SK-N-SH (cell line): ENCODE results near the gene KIF4A. TPM values are rescaled to one million over a fixed set of nuclear protein-coding genes. Genes with fewer than 3 reads are reported as not detected.
"Not testable (repeated sequence)": the region's sequence is repeated elsewhere in the genome, so short reads cannot be mapped to it uniquely, and the experiment has no call there.

ENCODE experiments used
- CTCF ChIA-PET: fragments of 300-600, 350-600 bp; formaldehyde crosslinking; extraction: SDS; loops from one replicate; lab custom pipeline; 2021; lab: Yijun Ruan, JAX
- POLR2A ChIA-PET: fragments of 350-600 bp; sonication (Branson Sonifier 250); formaldehyde crosslinking; extraction: SDS; loops from one replicate; lab custom pipeline; 2020; ENCODE audit warnings: antibody characterized with exemption, inconsistent platforms; lab: Yijun Ruan, JAX
- DNase-seq: peaks from one replicate; pipeline ENCODE4 v3.0.0; 2012
- H2AFZ ChIP-seq: fragments of 200-600 bp; sonication (generic); 2 replicates; pipeline ENCODE4 v1.8.1; 2016; ENCODE audit warnings: antibody characterized with exemption, mild to moderate bottlenecking, low read depth
- H3F3A ChIP-seq: fragments of 200-600 bp; sonication (generic); replicated peaks from 2 replicates; pipeline ENCODE3; 2016; ENCODE audit warnings: antibody characterized with exemption, mild to moderate bottlenecking; ENCODE audit not compliant: insufficient read depth
- H3K27ac ChIP-seq, 2 experiments: fragments of 200-500 bp in 1 of 2; fragments of 200-600 bp in 1 of 2; sonication (Bioruptor generic) in 1 of 2; sonication (generic), shearing (Covaris generic) in 1 of 2; 2 replicates each; pipeline versions ENCODE4 v1.5.1 to v1.6.1; 2014 to 2016; ENCODE audit warnings: low read depth in 2 of 2, inconsistent platforms in 1 of 2, low read length in 1 of 2, mild to moderate bottlenecking in 1 of 2, mixed read lengths in 1 of 2
- H3K27me3 ChIP-seq: fragments of 200-600 bp; sonication (generic), shearing (Covaris generic); 2 replicates; pipeline ENCODE4 v1.6.1; 2016; ENCODE audit warnings: mixed run types; ENCODE audit not compliant: insufficient read depth
- H3K36me3 ChIP-seq, 2 experiments: fragments of 200-500 bp in 1 of 2; fragments of 200-600 bp in 1 of 2; sonication (Bioruptor generic) in 1 of 2; sonication (generic) in 1 of 2; replicated peaks in 1 of 2; 2 replicates each; pipeline versions ENCODE3 to v1.5.1; 2014 to 2016; ENCODE audit warnings: low read length in 1 of 2, mild to moderate bottlenecking in 1 of 2; ENCODE audit not compliant: insufficient read depth in 2 of 2, control insufficient read depth in 1 of 2
- H3K4me1 ChIP-seq, 2 experiments: fragments of 200-500 bp in 1 of 2; fragments of 200-600 bp in 1 of 2; sonication (Bioruptor generic) in 1 of 2; sonication (generic), shearing (Covaris generic) in 1 of 2; 2 replicates each; pipeline versions ENCODE4 v1.5.1 to v1.6.1; 2014 to 2016; ENCODE audit warnings: low read depth in 1 of 2, low read length in 1 of 2, mixed run types in 1 of 2; ENCODE audit not compliant: insufficient read depth in 2 of 2, control insufficient read depth in 1 of 2
- H3K4me2 ChIP-seq: fragments of 200-600 bp; sonication (generic), shearing (Covaris generic); 2 replicates; pipeline ENCODE4 v1.6.1; 2017; ENCODE audit warnings: mixed run types
- H3K4me3 ChIP-seq, 2 experiments: fragments of 200-500 bp in 1 of 2; fragments of 200-600 bp in 1 of 2; sonication (Bioruptor generic) in 1 of 2; sonication (generic), shearing (Covaris generic) in 1 of 2; 2 replicates each; pipeline versions ENCODE4 v1.5.1 to v1.8.1; 2014 to 2016; ENCODE audit warnings: low read depth in 2 of 2, inconsistent platforms in 1 of 2, low read length in 1 of 2, mild to moderate bottlenecking in 1 of 2, mixed read lengths in 1 of 2, moderate library complexity in 1 of 2
- H3K79me2 ChIP-seq: fragments of 200-600 bp; sonication (generic); 2 replicates; pipeline ENCODE4 v1.8.1; 2017; ENCODE audit warnings: mild to moderate bottlenecking; ENCODE audit not compliant: insufficient read depth
- H3K9ac ChIP-seq: fragments of 200-600 bp; sonication (generic); 2 replicates; pipeline ENCODE4 v1.6.1; 2017; ENCODE audit warnings: mixed run types
- H3K9me2 ChIP-seq: fragments of 200-600 bp; sonication (generic); 2 replicates; pipeline ENCODE4 v1.6.1; 2017; ENCODE audit warnings: mixed run types
- H3K9me3 ChIP-seq: fragments of 200-600 bp; sonication (generic); 2 replicates; pipeline ENCODE4 v1.6.1; 2017; ENCODE audit warnings: mixed run types, mild to moderate bottlenecking, moderate library complexity
- H4K20me1 ChIP-seq: fragments of 200-600 bp; sonication (generic); 2 replicates; pipeline ENCODE4 v1.6.1; 2017; ENCODE audit warnings: mild to moderate bottlenecking, mixed run types; ENCODE audit not compliant: insufficient read depth
- CHD2 ChIP-seq: fragments of 150-350 bp; IDR thresholded peaks from 2 replicates; pipeline ENCODE4 v1.6.1; 2018; ENCODE audit warnings: low read length; ENCODE audit not compliant: partially characterized antibody
- CTCF ChIP-seq: fragments of 200-600 bp; sonication (generic); IDR thresholded peaks from 2 replicates; pipeline ENCODE4 v1.6.1; 2017; ENCODE audit warnings: antibody characterized with exemption, mild to moderate bottlenecking, moderate library complexity
- ELF1 ChIP-seq: IDR thresholded peaks from 2 replicates; pipeline ENCODE4 v1.4.0; 2012
- FOXJ3 ChIP-seq: sonication (generic); formaldehyde crosslinking; IDR thresholded peaks from 2 replicates; pipeline ENCODE4 v1.5.1; 2020; ENCODE audit warnings: mild to moderate bottlenecking, missing genetic modification reagents
- FOXM1 ChIP-seq: IDR thresholded peaks from 2 replicates; pipeline ENCODE4 v1.4.0; 2012; ENCODE audit warnings: low read depth, mild to moderate bottlenecking
- GABPA ChIP-seq: IDR thresholded peaks from 2 replicates; pipeline ENCODE4 v1.4.0; 2012; ENCODE audit warnings: low read depth, mild to moderate bottlenecking
- NFIC ChIP-seq: IDR thresholded peaks from 2 replicates; pipeline ENCODE4 v1.4.0; 2012; ENCODE audit warnings: borderline replicate concordance
- RAD21 ChIP-seq: IDR thresholded peaks from 2 replicates; pipeline ENCODE4 v1.6.1; 2012; ENCODE audit warnings: mild to moderate bottlenecking, low read length
- SIN3A ChIP-seq: IDR thresholded peaks from 2 replicates; pipeline ENCODE4 v1.6.1; 2012; ENCODE audit warnings: low read depth, mild to moderate bottlenecking, low read length, moderate library complexity, borderline replicate concordance
- TEAD4 ChIP-seq: IDR thresholded peaks from 2 replicates; pipeline ENCODE4 v1.4.0; 2012; ENCODE audit warnings: mild to moderate bottlenecking, borderline replicate concordance; ENCODE audit not compliant: insufficient read depth
- USF1 ChIP-seq: IDR thresholded peaks from 2 replicates; pipeline ENCODE4 v1.4.0; 2012; ENCODE audit warnings: low read depth, borderline replicate concordance
- USF2 ChIP-seq: fragments of 150-350 bp; IDR thresholded peaks from 2 replicates; pipeline ENCODE4 v1.6.1; 2017; ENCODE audit warnings: antibody characterized with exemption, low read length, low read depth, borderline replicate concordance
- ZBTB33 ChIP-seq: IDR thresholded peaks from 2 replicates; pipeline ENCODE4 v1.4.0; 2012; ENCODE audit warnings: low read depth, borderline replicate concordance
- WGBS: methylation state at CpG from one replicate; pipeline ENCODE4 v1.1.6; 2017; ENCODE audit warnings: low lambda C conversion rate; 5-methylcytosine and 5-hydroxymethylcytosine counted together
- polyA plus RNA-seq, 3 experiments: library from polyadenylated mRNA; depleted of rRNA; stranded (reverse); fragments of >200 nt; gene quantifications; 2 replicates each; pipeline ENCODE4 v1.2.3, GENCODE V29; 2012

Gene KIF4A
- polyA plus RNA-seq, 1 of the 3 experiments (the other 2 are of a cell fraction), result 11.5 TPM

- no peaks in the 10 kb centered on the region for H3K9me2 ChIP-seq
- H3K9me3 ChIP-seq, result no peaks in the 10 kb centered on the region
- H3K9ac ChIP-seq, result no peak overlapping the region
- no peak overlapping the region for H3K27ac ChIP-seq
- DNase-seq, result no peak
- H3K27me3 ChIP-seq, result no peaks in the 10 kb centered on the region
- ChIA-PET POLR2A (no interaction called here), CTCF (interaction anchor here (1.6 kb wide), 1 partner anchor 80 kb away, joined by 4 read pairs; the partner anchor contains the start of gene GDPD2)
- no peaks in the 10 kb centered on the region for H4K20me1 ChIP-seq
- H3K79me2 ChIP-seq, result no peaks in the 10 kb centered on the region
- H3K4me2 ChIP-seq, result no peak overlapping the region
- H3K4me1 ChIP-seq, result no peaks in the 10 kb centered on the region
- WGBS, result 73% methylated on average over 7 of the region's 7 CpGs
- TF ChIP-seq SIN3A, result no peak
- TF ChIP-seq FOXJ3 (CRISPR knock-in tag), result no peak
- TF ChIP-seq RAD21, result no peak
- TF ChIP-seq USF2, result no peak
- TF ChIP-seq FOXM1, result no peak
- TF ChIP-seq CHD2, result no peak
- TF ChIP-seq NFIC, result no peak
- TF ChIP-seq ZBTB33, result no peak
- no peak for TF ChIP-seq USF1
- H2AFZ ChIP-seq, result no peak overlapping the region
- H3K36me3 ChIP-seq, result peaks cover 35 to 36% of the 10 kb centered on the region in 2 experiments
- H3K4me3 ChIP-seq, result no peak overlapping the region
- H3F3A ChIP-seq, result no peaks in the 10 kb centered on the region
These were observed 53.5 kb downstream of the KIF4A start for GRCh38 chrX:70343435-70343834.

GRCh38 chrX:70346418-70347070 lies 56.6 kb downstream of the KIF4A start:
- H3K4me2 ChIP-seq, result no peak overlapping the region
- no peaks in the 10 kb centered on the region for H4K20me1 ChIP-seq
- H3K4me3 ChIP-seq, result no peak overlapping the region
- TF ChIP-seq ELF1, result no peak
- TF ChIP-seq RAD21, result no peak
- TF ChIP-seq TEAD4, result no peak
- TF ChIP-seq SIN3A, result no peak
- no peak for TF ChIP-seq ZBTB33
- no peak for TF ChIP-seq GABPA
- no peak for TF ChIP-seq CTCF
- TF ChIP-seq, all 33 proteins: peak for 0
- ChIA-PET CTCF (no interaction called here), POLR2A (no interaction called here)
- Histone ChIP-seq H3K9me2 (no peaks in the 10 kb centered on the region), H3F3A (no peaks in the 10 kb centered on the region), H3K4me1 (no peaks in the 10 kb centered on the region), H3K36me3 (peaks cover 22 to 36% of the 10 kb centered on the region in 2 experiments), H3K9me3 (no peaks in the 10 kb centered on the region), H3K79me2 (no peaks in the 10 kb centered on the region), H3K9ac (no peak overlapping the region), H3K27me3 (no peaks in the 10 kb centered on the region), H3K27ac (no peak overlapping the region), H2AFZ (no peak overlapping the region)
- no peak for DNase-seq
- WGBS, result 55% methylated on average over 6 of the region's 6 CpGs

GRCh38 chrX:70348825-70349224 lies 58.9 kb downstream of the KIF4A start:
- H3K9me3 ChIP-seq, CTCF ChIA-PET, POLR2A ChIA-PET, H3K9me2 ChIP-seq, DNase-seq, H3K4me1 ChIP-seq, H3K4me3 ChIP-seq, H3K27me3 ChIP-seq, H3K9ac ChIP-seq, H3K27ac ChIP-seq, H3K79me2 ChIP-seq, H2AFZ ChIP-seq, H3F3A ChIP-seq, H4K20me1 ChIP-seq, H3K4me2 ChIP-seq: not testable (repeated sequence)
- peaks cover 21 to 24% of the 10 kb centered on the region in 2 experiments for H3K36me3 ChIP-seq
- WGBS, result 80% methylated on average over 19 of the region's 26 CpGs
